Mesenchymal stem cell (in vitro differentiated cells and primary cell): Measurements from ENCODE around the gene CCDC148. TPM values are rescaled to one million over a fixed set of nuclear protein-coding genes. Genes with fewer than 3 reads are reported as not detected.

Source experiments
- small RNA-seq: library from polyadenylated mRNA; stranded (forward); fragments of <200 nt; extraction: miRNeasy Mini kit (QIAGEN cat#:217004); gene quantifications from one replicate; pipeline ENCODE3, GENCODE V24; 2013; ENCODE audit warnings: low read depth

CCDC148 gene

Small RNA genes lying within 50 kb of the gene (small RNA-seq; reads per million reads assigned to genes)
- gene RN7SL393P: not detected
